HL-60 (cell line): Measurements from ENCODE around the gene KCNF1.

Experiments used
- CTCF ChIP-seq: IDR thresholded peaks from one replicate; pipeline ENCODE4 v1.5.1; 2011; ENCODE audit warnings: low read length, control low read depth, inconsistent platforms; ENCODE audit not compliant: insufficient read depth
- POLR2AphosphoS5 ChIP-seq: IDR thresholded peaks from 2 replicates; pipeline ENCODE4 v1.6.1; 2012; ENCODE audit warnings: low read depth
- REST ChIP-seq: IDR thresholded peaks from 2 replicates; pipeline ENCODE4 v1.6.1; 2012; ENCODE audit warnings: low read depth; ENCODE audit not compliant: insufficient replicate concordance
- SPI1 ChIP-seq: IDR thresholded peaks from 2 replicates; pipeline ENCODE4 v1.6.1; 2012; ENCODE audit warnings: low read depth, mild to moderate bottlenecking, borderline replicate concordance

GRCh38 chr2:10932345-10933151, 20.8 kb downstream of the KCNF1 start:
- no peak for TF ChIP-seq CTCF
- no peak for TF ChIP-seq REST
- TF ChIP-seq POLR2AphosphoS5, result no peak
- no peak for TF ChIP-seq SPI1
